CD14-positive monocyte (primary cell): ENCODE results near the gene NRP2. TPM values are rescaled to one million over a fixed set of nuclear protein-coding genes. Genes with fewer than 3 reads are reported as not detected.

Source experiments
- DNase-seq, 3 donors: peaks; one replicate each; pipeline ENCODE4 v3.0.0-alpha.2; 2011 to 2022
- H2AFZ ChIP-seq: 2 replicates; pipeline ENCODE4 v1.6.0; 2012; ENCODE audit warnings: mild to moderate bottlenecking, low read depth, low read length, inconsistent platforms; ENCODE audit not compliant: insufficient read depth, poor library complexity, severe bottlenecking
- H3K27ac ChIP-seq, 2 donors: 1 replicate in 1 of 2; 2 replicates in 1 of 2; pipeline ENCODE4 v1.5.1; 2012 to 2013; ENCODE audit warnings: low read length in 2 of 2, control low read depth in 1 of 2, inconsistent platforms in 1 of 2, low read depth in 1 of 2, mild to moderate bottlenecking in 1 of 2
- H3K27me3 ChIP-seq, 2 donors: one replicate each; pipeline versions ENCODE4 v1.6.0 to v1.6.1; 2011 to 2013; ENCODE audit warnings: low read length in 2 of 2; ENCODE audit not compliant: control insufficient read depth in 2 of 2, insufficient read depth in 2 of 2
- H3K36me3 ChIP-seq, 2 donors: replicated peaks in 1 of 2; 1 replicate in 1 of 2; 2 replicates in 1 of 2; pipeline versions ENCODE4 v1.5.1 to v1.6.1; 2012 to 2013; ENCODE audit warnings: low read length in 2 of 2, control low read depth in 1 of 2, inconsistent platforms in 1 of 2, mild to moderate bottlenecking in 1 of 2; ENCODE audit not compliant: insufficient read depth in 2 of 2, control insufficient read depth in 1 of 2
- H3K4me1 ChIP-seq, 2 donors: 1 replicate in 1 of 2; 2 replicates in 1 of 2; pipeline versions ENCODE4 v1.5.1 to v1.6.1; 2012 to 2013; ENCODE audit warnings: low read length in 2 of 2, control low read depth in 1 of 2, inconsistent platforms in 1 of 2, mild to moderate bottlenecking in 1 of 2, moderate library complexity in 1 of 2; ENCODE audit not compliant: insufficient read depth in 2 of 2, control insufficient read depth in 1 of 2
- H3K4me2 ChIP-seq: replicated peaks from 2 replicates; pipeline ENCODE3; 2012; ENCODE audit warnings: low read length, moderate library complexity, mild to moderate bottlenecking; ENCODE audit not compliant: poor library complexity, severe bottlenecking; ENCODE audit errors: extremely low read depth
- H3K4me3 ChIP-seq, 3 experiments: fragments of 200-600 bp in 1 of 3; sonication (generic) in 1 of 3; replicated peaks in 1 of 3; 1 replicate in 2 of 3; 2 replicates in 1 of 3; pipeline ENCODE4 v1.5.1; 2011 to 2013; ENCODE audit warnings: low read length in 3 of 3, mild to moderate bottlenecking in 3 of 3, control low read depth in 2 of 3, low read depth in 2 of 3, inconsistent platforms in 1 of 3, moderate library complexity in 1 of 3
- H3K79me2 ChIP-seq: 2 replicates; pipeline ENCODE4 v1.6.0; 2012; ENCODE audit warnings: mild to moderate bottlenecking, control low read depth, inconsistent platforms, low read length, moderate library complexity; ENCODE audit not compliant: insufficient read depth
- H3K9ac ChIP-seq: 2 replicates; pipeline ENCODE4 v1.6.0; 2017; ENCODE audit warnings: low read length, mild to moderate bottlenecking; ENCODE audit not compliant: insufficient read depth, poor library complexity, severe bottlenecking
- H3K9me3 ChIP-seq, 2 donors: replicated peaks in 1 of 2; 1 replicate in 1 of 2; 2 replicates in 1 of 2; pipeline versions ENCODE4 v1.5.1 to v1.6.1; 2012 to 2013; ENCODE audit warnings: low read length in 2 of 2, control low read depth in 1 of 2; ENCODE audit not compliant: control insufficient read depth in 1 of 2, insufficient read depth in 1 of 2
- H4K20me1 ChIP-seq: 2 replicates; pipeline ENCODE4 v1.6.0; 2012; ENCODE audit warnings: mild to moderate bottlenecking, low read length, control low read depth, moderate library complexity; ENCODE audit not compliant: insufficient read depth
- H3K27ac Mint-ChIP-seq, 7 donors: one replicate each; pipeline ENCODE4 v1.8.0; 2020; ENCODE audit warnings: mild to moderate bottlenecking in 7 of 7, mixed read lengths in 7 of 7, moderate library complexity in 6 of 7, inconsistent platforms in 2 of 7
- H3K27me3 Mint-ChIP-seq, 3 donors: one replicate each; pipeline ENCODE4 v1.8.0; 2021 to 2022; ENCODE audit warnings: low read depth in 3 of 3, mild to moderate bottlenecking in 3 of 3, mixed read lengths in 3 of 3, moderate library complexity in 3 of 3, inconsistent platforms in 1 of 3
- H3K36me3 Mint-ChIP-seq, 2 donors: one replicate each; pipeline ENCODE4 v1.8.0; 2020; ENCODE audit warnings: mixed read lengths in 2 of 2, inconsistent platforms in 1 of 2, mild to moderate bottlenecking in 1 of 2
- H3K4me1 Mint-ChIP-seq: one replicate; pipeline ENCODE4 v1.8.0; 2020; ENCODE audit warnings: mild to moderate bottlenecking, mixed read lengths
- H3K4me3 Mint-ChIP-seq, 2 donors: one replicate each; pipeline ENCODE4 v1.8.0; 2020; ENCODE audit warnings: mild to moderate bottlenecking in 2 of 2, mixed read lengths in 2 of 2, moderate library complexity in 1 of 2
- H3K9me3 Mint-ChIP-seq, 7 donors: one replicate each; pipeline ENCODE4 v1.8.0; 2020 to 2022; ENCODE audit warnings: mixed read lengths in 7 of 7, mild to moderate bottlenecking in 6 of 7, moderate library complexity in 6 of 7, inconsistent platforms in 2 of 7
- WGBS: methylation state at CpG from one replicate; pipeline ENCODE4 v1.1.5; 2013; ENCODE audit warnings: missing lambda C conversion rate; ENCODE audit not compliant: insufficient coverage; 5-methylcytosine and 5-hydroxymethylcytosine counted together
- intact Hi-C, 2 donors: fragments of 100-400 bp; cut with micrococcal nuclease; formaldehyde crosslinking; loops; one replicate each; pipeline versions ENCODE4 v1.15.0 to v1.15.1; 2023
- polyA plus RNA-seq, 3 donors: library from polyadenylated mRNA; depleted of rRNA in 1 of 3; unstranded in 2 of 3; stranded (reverse) in 1 of 3; fragments of 300-500 nt in 2 of 3; fragments of >200 nt in 1 of 3; fragmentation: Illumina TruSeq in 2 of 3; gene quantifications; 1 replicate in 2 of 3; 2 replicates in 1 of 3; pipeline ENCODE4 v1.2.3, GENCODE V29; 2012 to 2021
- TF ChIP-seq, protein P1 (sequence below): fragments of 200-600 bp; IDR thresholded peaks from one replicate; pipeline ENCODE4 v1.8.0; 2022; ENCODE audit warnings: antibody characterized with exemption, mild to moderate bottlenecking

Gene NRP2
- polyA plus RNA-seq, 3 donors = 0.97 to 3.3 (median 1.6) TPM

DNA sequence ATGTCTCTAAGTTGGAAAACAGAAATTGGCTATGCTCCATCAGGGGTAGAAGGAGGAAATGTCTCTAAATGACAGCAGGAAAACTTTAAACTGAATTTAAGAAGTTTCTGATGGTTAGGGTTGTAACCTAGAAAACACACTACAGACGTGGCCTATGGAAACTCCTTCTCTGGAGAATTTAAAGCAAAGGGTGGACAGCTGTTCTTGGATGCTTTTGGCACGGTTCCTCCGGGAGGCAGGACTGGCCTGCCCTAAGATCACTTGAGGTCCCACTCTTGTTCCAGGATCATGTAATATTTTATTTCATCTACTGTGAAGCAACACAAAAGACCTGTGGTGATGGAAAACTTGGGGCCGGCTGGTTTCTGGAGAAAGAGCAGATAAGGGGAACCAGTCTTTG lies 77.0 kb downstream of the NRP2 start:
- no peak overlapping the region for H3K27ac Mint-ChIP-seq
- H3K4me3 Mint-ChIP-seq = no peak overlapping the region
- Histone ChIP-seq H4K20me1 (no peaks in the 10 kb centered on the region), H3K36me3 (no peaks in the 10 kb centered on the region), H3K27ac (no peak overlapping the region), H3K9me3 (no peaks in the 10 kb centered on the region), H3K4me2 (no peak overlapping the region), H2AFZ (no peak overlapping the region), H3K4me1 (peaks cover 0 to 5% of the 10 kb centered on the region in 2 donors), H3K79me2 (no peaks in the 10 kb centered on the region), H3K27me3 (peaks cover 0 to 16% of the 10 kb centered on the region in 2 donors), H3K9ac (no peak overlapping the region), H3K4me3 (no peak overlapping the region)
- intact Hi-C loops = no loop called here
- no peaks in the 10 kb centered on the region for H3K4me1 Mint-ChIP-seq
- no CpG with 5 or more reads among the region's 4 CpGs for WGBS
- TF ChIP-seq, protein P1, sequence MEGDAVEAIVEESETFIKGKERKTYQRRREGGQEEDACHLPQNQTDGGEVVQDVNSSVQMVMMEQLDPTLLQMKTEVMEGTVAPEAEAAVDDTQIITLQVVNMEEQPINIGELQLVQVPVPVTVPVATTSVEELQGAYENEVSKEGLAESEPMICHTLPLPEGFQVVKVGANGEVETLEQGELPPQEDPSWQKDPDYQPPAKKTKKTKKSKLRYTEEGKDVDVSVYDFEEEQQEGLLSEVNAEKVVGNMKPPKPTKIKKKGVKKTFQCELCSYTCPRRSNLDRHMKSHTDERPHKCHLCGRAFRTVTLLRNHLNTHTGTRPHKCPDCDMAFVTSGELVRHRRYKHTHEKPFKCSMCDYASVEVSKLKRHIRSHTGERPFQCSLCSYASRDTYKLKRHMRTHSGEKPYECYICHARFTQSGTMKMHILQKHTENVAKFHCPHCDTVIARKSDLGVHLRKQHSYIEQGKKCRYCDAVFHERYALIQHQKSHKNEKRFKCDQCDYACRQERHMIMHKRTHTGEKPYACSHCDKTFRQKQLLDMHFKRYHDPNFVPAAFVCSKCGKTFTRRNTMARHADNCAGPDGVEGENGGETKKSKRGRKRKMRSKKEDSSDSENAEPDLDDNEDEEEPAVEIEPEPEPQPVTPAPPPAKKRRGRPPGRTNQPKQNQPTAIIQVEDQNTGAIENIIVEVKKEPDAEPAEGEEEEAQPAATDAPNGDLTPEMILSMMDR = no peak
- no peaks in the 10 kb centered on the region for H3K36me3 Mint-ChIP-seq
- no peaks in the 10 kb centered on the region for H3K9me3 Mint-ChIP-seq
- H3K27me3 Mint-ChIP-seq = peaks cover 9 to 18% (median 17%) of the 10 kb centered on the region in 3 donors
- no peak for DNase-seq

DNA sequence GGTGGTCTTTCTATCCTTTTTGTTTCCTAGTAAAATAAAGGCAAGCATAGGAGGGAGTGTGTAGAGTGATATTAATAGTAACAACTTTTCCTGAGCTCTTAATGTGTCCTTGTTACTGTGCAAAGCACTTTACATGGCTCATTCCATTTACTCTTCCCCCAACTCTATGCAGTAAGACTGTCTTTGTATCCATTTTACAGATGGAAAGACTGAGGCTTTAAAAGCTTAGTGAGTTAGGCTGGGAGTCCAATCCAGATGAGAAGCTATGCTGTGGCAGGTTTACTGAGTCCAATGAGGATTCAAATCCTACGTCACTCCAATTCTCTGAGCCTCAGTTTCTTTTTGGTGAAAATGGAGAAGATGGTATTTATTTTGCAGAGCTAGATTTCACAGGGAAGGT lies 77.4 kb downstream of the NRP2 start:
- H3K27ac Mint-ChIP-seq = no peak overlapping the region
- Histone ChIP-seq H4K20me1 (no peaks in the 10 kb centered on the region), H3K9ac (no peak overlapping the region), H3K4me2 (no peak overlapping the region), H3K36me3 (no peaks in the 10 kb centered on the region), H3K4me1 (peaks cover 0 to 6% of the 10 kb centered on the region in 2 donors), H3K9me3 (no peaks in the 10 kb centered on the region), H2AFZ (no peak overlapping the region), H3K4me3 (no peak overlapping the region), H3K27me3 (peaks cover 0 to 21% of the 10 kb centered on the region in 2 donors), H3K27ac (no peak overlapping the region), H3K79me2 (no peaks in the 10 kb centered on the region)
- no peaks in the 10 kb centered on the region for H3K36me3 Mint-ChIP-seq
- H3K9me3 Mint-ChIP-seq = no peaks in the 10 kb centered on the region
- no peak for DNase-seq
- H3K4me1 Mint-ChIP-seq = no peaks in the 10 kb centered on the region
- TF ChIP-seq, protein P1 = no peak
- intact Hi-C loops = loop anchor here in 1 of 2 donors (5.0 kb wide), 1 partner anchor 168 kb away; no protein-coding TSS in a partner anchor
- no peak overlapping the region for H3K4me3 Mint-ChIP-seq
- H3K27me3 Mint-ChIP-seq = peaks cover 13 to 22% (median 19%) of the 10 kb centered on the region in 3 donors
- 100% methylated on average over 1 of the region's 1 CpG for WGBS
